Esophagus (tissue), 2 donors: ENCODE data around the gene CNTRL. TPM values are rescaled to one million over a fixed set of nuclear protein-coding genes. Genes with fewer than 3 reads are reported as not detected.
"Not testable (repeated sequence)": the region's sequence is repeated elsewhere in the genome, so short reads cannot be mapped to it uniquely, and the experiment has no call there.

Experiments used
- H3K27ac ChIP-seq, 2 donors: one replicate each; pipeline ENCODE4 v1.5.1; 2013; ENCODE audit warnings: low read depth in 2 of 2, mild to moderate bottlenecking in 2 of 2, inconsistent platforms in 1 of 2, low read length in 1 of 2, moderate library complexity in 1 of 2
- H3K27me3 ChIP-seq, 2 donors: one replicate each; pipeline ENCODE4 v1.6.1; 2013; ENCODE audit warnings: low read length in 2 of 2, control low read depth in 1 of 2, mild to moderate bottlenecking in 1 of 2; ENCODE audit not compliant: insufficient read depth in 2 of 2, control insufficient read depth in 1 of 2
- H3K36me3 ChIP-seq, 2 donors: one replicate each; pipeline ENCODE4 v1.6.1; 2013; ENCODE audit warnings: low read length in 1 of 2; ENCODE audit not compliant: control insufficient read depth in 2 of 2, insufficient read depth in 2 of 2
- H3K4me1 ChIP-seq, 2 donors: one replicate each; pipeline ENCODE4 v1.6.1; 2013; ENCODE audit warnings: low read length in 1 of 2; ENCODE audit not compliant: control insufficient read depth in 2 of 2, insufficient read depth in 2 of 2
- H3K4me3 ChIP-seq, 2 donors: one replicate each; pipeline ENCODE4 v1.5.1; 2013; ENCODE audit warnings: low read length in 2 of 2, mild to moderate bottlenecking in 2 of 2, low read depth in 1 of 2, moderate library complexity in 1 of 2
- H3K9me3 ChIP-seq, 2 donors: one replicate each; pipeline ENCODE4 v1.6.1; 2013; ENCODE audit warnings: mild to moderate bottlenecking in 2 of 2, low read depth in 1 of 2, low read length in 1 of 2, moderate library complexity in 1 of 2; ENCODE audit not compliant: control insufficient read depth in 2 of 2, insufficient read depth in 1 of 2
- whole genome bisulfite sequencing, 2 donors: extraction: QIAGEN DNeasy Blood & Tissue Kit; methylation state at CpG; one replicate each; pipeline ENCODE4 v1.1.7; 2013; 5-methylcytosine and 5-hydroxymethylcytosine counted together
- polyA plus RNA-seq, 2 donors: library from polyadenylated mRNA; stranded (reverse); fragments of 200-250 nt; gene quantifications; one replicate each; pipeline ENCODE4 v1.2.3, GENCODE V29; 2013
- donor health status: healthy with polysubstance abuse.
- donor health status: Bipolar disorder and iron deficiency.

Gene CNTRL
- polyA plus RNA-seq, 2 donors: 4.0 to 5.5 TPM

DNA sequence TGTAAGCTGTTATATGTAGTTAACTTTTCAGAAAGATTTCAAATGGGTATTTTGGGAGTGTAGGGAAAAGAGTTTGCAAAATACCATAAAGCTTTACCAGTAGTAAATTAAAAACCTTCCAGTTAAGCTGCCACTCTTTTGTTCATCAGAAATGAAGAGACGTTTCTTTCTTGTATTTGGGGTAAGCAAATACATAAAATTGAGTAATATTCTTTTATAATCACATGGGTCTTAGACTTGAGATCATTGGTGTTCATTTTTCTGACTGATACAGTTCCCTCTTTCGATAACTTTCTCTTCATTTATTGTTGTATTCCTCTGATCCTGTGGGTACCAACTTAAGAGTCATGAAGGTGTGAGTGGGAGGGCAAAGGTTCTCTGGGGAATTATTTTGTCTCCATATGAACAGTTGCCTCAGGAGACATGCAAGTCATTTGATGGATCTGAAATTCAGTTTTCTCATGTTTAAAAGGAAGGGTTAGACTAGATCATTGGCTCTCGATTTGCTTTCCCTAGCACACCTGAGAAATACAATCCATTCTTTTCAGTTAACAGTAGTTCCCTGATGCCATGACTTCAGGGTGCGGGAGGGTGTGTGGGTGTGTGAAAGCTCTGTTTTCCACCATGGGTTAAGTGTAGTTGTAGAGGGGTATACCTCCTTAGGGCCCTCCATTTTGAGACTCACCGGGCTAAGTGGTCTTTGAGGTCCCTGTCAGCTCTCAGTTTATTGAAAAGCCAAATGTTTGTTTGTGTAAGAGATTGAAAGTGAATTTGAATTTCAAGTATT, 47.7 kb downstream of the CNTRL start:
- H3K27ac ChIP-seq: peak overlapping the region in 1 of 2 donors; percentile 31
- H3K4me3 ChIP-seq: peak overlapping the region in 1 of 2 donors; percentile 64
- H3K9me3 ChIP-seq: no peaks in the 10 kb centered on the region
- H3K36me3 ChIP-seq: no peaks in the 10 kb centered on the region
- WGBS, 2 donors: 28 to 32% methylated on average over 5 of the region's 5 CpGs
- H3K4me1 ChIP-seq: no peaks in the 10 kb centered on the region
- H3K27me3 ChIP-seq: no peaks in the 10 kb centered on the region

DNA sequence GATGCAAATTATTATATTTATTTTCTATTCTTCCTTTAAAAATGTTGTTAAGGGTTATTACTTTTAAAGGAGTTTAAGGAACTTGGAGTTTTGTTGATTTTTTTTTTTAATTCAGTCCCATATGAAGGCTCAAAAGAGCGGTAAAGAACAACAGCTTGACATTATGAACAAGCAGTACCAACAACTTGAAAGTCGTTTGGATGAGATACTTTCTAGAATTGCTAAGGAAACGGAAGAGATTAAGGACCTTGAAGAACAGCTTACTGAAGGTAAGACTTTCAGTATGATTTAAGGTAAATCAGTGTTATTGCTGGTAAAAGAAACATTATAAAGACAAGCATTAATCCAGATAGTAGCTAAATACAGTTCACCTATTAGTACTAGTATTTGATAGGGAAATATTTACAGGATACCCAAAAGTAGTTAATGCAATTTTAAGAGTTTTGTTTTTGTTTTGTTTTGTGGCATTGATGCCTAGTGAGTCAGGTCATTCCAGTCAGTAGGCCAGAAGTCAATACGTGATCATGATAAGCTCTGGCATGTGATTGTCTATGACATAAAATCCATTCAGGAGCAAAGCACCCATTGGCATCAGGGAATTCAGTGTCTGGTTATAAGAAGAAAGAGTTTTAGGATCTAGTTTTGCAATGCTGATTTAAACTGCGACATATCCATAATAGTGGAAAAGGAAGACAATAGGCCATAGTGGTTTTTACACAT, 49.2 kb downstream of the CNTRL start:
- no peaks in the 10 kb centered on the region for H3K36me3 ChIP-seq
- no peaks in the 10 kb centered on the region for H3K27me3 ChIP-seq
- no peak overlapping the region for H3K4me3 ChIP-seq
- WGBS, 2 donors: 79 to 83% methylated on average over 5 of the region's 5 CpGs
- H3K27ac ChIP-seq: no peak overlapping the region
- no peaks in the 10 kb centered on the region for H3K4me1 ChIP-seq
- no peaks in the 10 kb centered on the region for H3K9me3 ChIP-seq

DNA sequence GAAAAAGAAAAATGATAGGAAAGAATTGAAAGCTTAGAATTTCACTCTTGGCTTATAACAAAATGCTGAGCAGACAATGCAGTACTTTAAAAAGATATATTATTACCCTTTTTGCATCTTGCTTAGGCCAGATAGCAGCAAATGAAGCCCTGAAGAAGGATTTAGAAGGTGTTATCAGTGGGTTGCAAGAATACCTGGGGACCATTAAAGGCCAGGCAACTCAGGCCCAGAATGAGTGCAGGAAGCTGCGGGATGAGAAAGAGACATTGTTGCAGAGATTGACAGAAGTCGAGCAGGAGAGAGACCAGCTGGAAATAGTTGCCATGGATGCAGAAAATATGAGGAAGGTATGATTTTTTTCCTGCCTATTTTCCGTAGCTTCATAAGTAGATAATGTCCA, 50.8 kb downstream of the CNTRL start:
- Histone ChIP-seq H3K27ac (no peak overlapping the region), H3K4me3 (no peak overlapping the region), H3K36me3 (no peaks in the 10 kb centered on the region), H3K27me3 (no peaks in the 10 kb centered on the region), H3K9me3 (no peaks in the 10 kb centered on the region), H3K4me1 (no peaks in the 10 kb centered on the region)
- 52 to 68% methylated on average over 3 of the region's 3 CpGs for WGBS, 2 donors

DNA sequence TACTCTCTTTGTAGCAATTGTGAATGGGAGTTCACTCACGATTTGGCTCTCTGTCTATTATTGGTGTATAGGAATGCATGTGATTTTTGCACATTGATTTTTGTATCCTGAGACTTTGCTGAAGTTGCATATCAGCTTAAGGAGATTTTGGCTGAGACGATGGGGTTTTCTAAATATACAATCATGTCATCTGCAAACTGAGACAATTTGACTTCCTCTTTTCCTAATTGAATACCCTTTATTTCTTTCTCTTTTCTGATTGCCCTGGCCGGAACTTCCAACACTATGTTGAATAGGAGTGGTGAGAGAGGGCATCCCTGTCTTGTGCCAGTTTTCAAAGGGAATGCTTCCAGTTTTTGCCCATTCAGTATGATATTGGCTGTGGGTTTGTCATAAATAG, 54.6 kb downstream of the CNTRL start:
- H3K4me3 ChIP-seq, H3K9me3 ChIP-seq, H3K27ac ChIP-seq, H3K4me1 ChIP-seq, H3K36me3 ChIP-seq, H3K27me3 ChIP-seq: not testable (repeated sequence)
- WGBS, 2 donors: 83 to 85% methylated on average over 3 of the region's 3 CpGs

DNA sequence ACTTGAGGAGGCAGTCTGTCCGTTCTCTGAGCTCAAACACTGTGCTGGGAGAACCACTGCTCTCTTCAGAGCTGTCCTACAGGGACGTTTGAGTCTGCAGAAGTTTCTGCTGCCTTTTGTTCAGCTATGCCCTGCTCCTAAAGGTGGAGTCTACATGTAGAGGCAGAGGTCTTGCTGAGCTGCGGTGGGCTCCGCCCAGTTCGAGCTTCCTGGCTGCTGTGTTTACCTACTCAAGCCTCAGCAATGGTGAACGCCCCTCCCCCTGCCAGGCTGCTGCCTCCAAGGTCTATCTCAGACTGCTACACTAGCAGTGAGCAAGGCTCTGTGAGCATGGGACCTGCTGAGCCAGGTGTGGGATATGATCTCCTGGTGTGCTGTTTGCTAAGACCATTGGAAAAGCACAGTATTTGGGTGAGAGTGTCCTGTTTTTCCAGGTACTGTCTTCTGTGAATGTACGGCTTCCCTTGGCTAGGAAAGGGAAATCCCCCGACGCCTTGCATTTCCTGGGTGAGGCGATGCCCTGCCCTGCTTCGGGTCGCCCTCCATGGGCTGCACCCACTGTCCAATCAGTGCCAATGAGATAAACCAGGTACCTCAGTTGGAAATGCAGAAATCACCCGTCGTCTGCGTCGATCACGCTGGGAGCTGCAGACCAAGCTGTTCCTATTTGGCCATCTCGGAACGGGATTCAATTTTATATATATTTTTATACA, 58.5 kb downstream of the CNTRL start:
- Histone ChIP-seq H3K9me3 (no peaks in the 10 kb centered on the region), H3K27ac (no peak overlapping the region), H3K4me3 (no peak overlapping the region), H3K27me3 (no peaks in the 10 kb centered on the region), H3K36me3 (no peaks in the 10 kb centered on the region), H3K4me1 (peaks cover 0 to 5% of the 10 kb centered on the region in 2 donors)
- 71 to 72% methylated on average over 19 of the region's 19 CpGs for WGBS, 2 donors

DNA sequence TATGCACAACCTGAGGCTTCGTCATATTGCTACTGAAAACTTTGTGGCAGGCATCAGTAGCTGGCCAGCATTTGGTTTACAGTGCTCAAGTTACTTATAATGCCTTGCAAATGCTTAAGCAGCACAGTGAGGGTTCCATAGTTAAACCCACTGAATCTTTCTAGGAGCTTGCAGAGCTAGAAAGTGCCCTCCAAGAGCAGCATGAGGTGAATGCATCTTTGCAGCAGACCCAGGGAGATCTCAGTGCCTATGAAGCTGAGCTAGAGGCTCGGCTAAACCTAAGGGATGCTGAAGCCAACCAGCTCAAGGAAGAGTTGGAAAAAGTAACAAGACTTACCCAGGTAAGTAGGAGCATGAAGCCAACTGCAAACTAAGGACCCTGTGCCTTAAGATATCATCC, 60.9 kb downstream of the CNTRL start:
- WGBS, 2 donors: 95 to 97% methylated on average over 2 of the region's 2 CpGs

DNA sequence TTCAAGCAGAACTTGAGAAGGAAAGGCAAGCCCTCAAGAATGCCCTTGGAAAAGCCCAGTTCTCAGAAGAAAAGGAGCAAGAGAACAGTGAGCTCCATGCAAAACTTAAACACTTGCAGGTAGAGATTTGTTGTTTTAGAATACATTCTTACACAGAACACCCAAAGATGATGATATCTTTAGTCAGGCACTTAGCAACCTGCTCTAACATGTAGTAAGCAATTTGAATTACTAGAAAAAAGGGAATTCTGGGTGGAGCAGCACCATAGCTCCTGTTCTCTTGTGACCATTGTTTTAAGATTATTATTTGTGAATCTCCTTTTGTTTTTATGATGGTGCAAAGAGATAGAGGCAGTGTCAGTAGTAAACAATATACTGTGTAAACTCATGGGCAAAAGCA, 63.8 kb downstream of the CNTRL start:
- no peaks in the 10 kb centered on the region for H3K9me3 ChIP-seq
- H3K27me3 ChIP-seq: no peaks in the 10 kb centered on the region
- no peaks in the 10 kb centered on the region for H3K4me1 ChIP-seq
- no peak overlapping the region for H3K27ac ChIP-seq
- H3K4me3 ChIP-seq: no peak overlapping the region
- H3K36me3 ChIP-seq: peaks cover 5 to 11% of the 10 kb centered on the region in 2 donors

More for the DNA sequence above, 60.9 kb downstream of the CNTRL start:
- Histone ChIP-seq H3K36me3 (peaks cover 0 to 2% of the 10 kb centered on the region in 2 donors), H3K27me3 (no peaks in the 10 kb centered on the region), H3K9me3 (no peaks in the 10 kb centered on the region), H3K27ac (no peak overlapping the region), H3K4me3 (no peak overlapping the region), H3K4me1 (peaks cover 0 to 5% of the 10 kb centered on the region in 2 donors)

DNA sequence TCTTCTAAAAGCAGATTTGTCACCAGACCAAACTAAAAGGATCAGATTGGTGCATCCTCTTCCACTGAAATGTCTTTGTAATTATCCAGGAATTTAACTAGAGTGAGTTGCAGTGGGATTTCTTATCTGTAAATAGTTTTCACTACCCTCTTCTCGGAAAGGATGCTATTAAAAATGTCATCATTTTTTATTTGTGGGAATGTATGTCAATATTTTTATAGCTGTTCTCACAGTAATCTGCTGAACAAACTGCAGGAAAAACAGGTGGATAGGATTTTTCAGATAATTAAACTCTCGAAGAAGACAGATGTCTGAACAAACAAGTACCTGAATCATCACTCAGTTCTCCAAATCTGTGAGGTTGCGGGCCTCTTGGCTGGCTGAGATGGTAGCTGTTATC, 64.2 kb downstream of the CNTRL start:
- H3K27ac ChIP-seq: no peak overlapping the region
- no peaks in the 10 kb centered on the region for H3K9me3 ChIP-seq
- H3K27me3 ChIP-seq: no peaks in the 10 kb centered on the region
- H3K36me3 ChIP-seq: peaks cover 5 to 11% of the 10 kb centered on the region in 2 donors
- no peak overlapping the region for H3K4me3 ChIP-seq
- H3K4me1 ChIP-seq: no peaks in the 10 kb centered on the region
- WGBS, 2 donors: 75% methylated on average over 3 of the region's 3 CpGs

DNA sequence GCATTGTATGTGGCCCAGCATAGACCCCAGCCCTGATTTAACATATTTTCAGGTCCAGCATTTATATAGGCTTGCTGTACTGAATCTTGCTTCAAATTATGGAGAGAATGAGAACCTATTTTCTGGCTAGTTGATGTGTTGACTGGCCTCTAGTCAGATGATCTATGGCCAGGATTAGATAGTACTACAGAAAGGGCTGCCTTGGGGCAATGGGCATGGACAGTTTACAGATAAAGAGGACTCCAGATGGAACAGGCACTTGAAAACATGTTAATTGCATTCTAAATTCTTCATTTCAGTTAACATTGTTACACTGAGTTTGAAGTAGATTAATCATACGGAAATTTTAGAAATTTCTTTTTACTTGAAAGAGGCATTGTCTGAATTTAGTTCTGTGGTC, 65.4 kb downstream of the CNTRL start:
- Histone ChIP-seq H3K36me3 (peaks cover 9 to 11% of the 10 kb centered on the region in 2 donors), H3K27ac (no peak overlapping the region), H3K9me3 (no peaks in the 10 kb centered on the region), H3K4me1 (no peaks in the 10 kb centered on the region), H3K27me3 (no peaks in the 10 kb centered on the region), H3K4me3 (no peak overlapping the region)
- 95 to 100% methylated on average over 1 of the region's 1 CpG for WGBS, 2 donors
